Activated CD4-positive, alpha-beta T cell treated with anti-CD3 and anti-CD28 coated beads for 24 hours (primary cell): ENCODE data around the gene VPS4A.
"Not testable (repeated sequence)": the region's sequence is repeated elsewhere in the genome, so short reads cannot be mapped to it uniquely, and the experiment has no call there.

Experiments used
- DNase-seq, 2 donors: peaks; one replicate each; pipeline ENCODE4 v3.0.0-alpha.2; 2020; ENCODE audit warnings: low read depth in 2 of 2

The VPS4A gene

DNA sequence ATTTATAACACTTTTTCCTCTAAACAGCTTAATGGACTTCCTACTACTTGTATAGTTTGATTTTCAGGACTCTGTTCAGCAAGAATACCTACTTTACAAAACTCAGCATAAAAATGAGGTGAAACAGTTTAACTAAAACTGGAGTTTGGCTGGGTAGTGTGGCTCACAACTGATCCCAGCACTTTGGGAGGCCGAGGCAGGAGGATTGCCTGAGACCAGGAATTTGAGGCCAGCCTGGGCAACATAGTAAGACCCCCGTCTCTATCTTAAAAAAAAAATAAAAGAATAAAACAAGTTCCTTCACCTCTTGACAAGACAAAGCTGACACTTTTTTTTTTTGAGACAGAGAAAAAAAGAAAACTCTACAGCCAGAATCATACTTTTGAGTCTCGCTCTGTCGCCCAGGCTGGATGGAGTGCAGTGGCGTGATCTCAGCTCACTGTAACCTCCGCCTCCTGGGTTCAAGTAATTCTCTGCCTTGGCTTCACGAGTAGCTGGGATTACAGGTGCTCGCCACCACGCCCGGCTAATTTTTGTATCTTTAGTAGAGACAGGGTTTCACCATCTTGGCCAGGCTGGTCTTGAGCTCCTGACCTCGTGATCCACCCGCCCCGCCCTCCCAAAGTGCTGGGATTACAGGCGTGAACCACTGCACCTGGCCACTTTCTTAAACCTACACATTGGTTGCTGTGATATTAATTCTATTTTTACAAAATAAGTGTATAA lies 16.6 kb downstream of the VPS4A start:
- no peak for DNase-seq

DNA sequence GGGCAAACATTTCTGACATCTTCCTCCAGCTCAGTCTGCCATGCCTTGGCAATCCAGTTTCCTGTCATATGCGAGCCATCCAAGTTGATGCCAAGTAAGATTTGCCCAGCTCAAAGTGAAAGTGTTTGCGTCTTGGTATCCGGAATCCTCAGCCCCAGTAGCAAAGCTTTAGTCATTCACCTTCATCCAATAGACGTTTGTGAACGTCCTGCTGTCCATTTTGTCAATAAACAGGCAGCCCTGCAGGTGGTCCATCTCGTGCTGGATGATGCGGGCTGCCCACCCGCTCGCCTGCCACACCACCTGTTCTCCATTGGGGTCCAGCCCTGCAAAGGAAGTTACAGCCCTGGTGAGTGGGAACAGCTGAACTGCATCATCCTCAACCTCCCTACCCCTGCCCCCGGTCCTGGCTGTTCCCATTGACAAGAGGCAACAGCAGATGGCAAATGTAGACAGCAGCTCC lies 17.7 kb downstream of the VPS4A start:
- DNase-seq: no peak

DNA sequence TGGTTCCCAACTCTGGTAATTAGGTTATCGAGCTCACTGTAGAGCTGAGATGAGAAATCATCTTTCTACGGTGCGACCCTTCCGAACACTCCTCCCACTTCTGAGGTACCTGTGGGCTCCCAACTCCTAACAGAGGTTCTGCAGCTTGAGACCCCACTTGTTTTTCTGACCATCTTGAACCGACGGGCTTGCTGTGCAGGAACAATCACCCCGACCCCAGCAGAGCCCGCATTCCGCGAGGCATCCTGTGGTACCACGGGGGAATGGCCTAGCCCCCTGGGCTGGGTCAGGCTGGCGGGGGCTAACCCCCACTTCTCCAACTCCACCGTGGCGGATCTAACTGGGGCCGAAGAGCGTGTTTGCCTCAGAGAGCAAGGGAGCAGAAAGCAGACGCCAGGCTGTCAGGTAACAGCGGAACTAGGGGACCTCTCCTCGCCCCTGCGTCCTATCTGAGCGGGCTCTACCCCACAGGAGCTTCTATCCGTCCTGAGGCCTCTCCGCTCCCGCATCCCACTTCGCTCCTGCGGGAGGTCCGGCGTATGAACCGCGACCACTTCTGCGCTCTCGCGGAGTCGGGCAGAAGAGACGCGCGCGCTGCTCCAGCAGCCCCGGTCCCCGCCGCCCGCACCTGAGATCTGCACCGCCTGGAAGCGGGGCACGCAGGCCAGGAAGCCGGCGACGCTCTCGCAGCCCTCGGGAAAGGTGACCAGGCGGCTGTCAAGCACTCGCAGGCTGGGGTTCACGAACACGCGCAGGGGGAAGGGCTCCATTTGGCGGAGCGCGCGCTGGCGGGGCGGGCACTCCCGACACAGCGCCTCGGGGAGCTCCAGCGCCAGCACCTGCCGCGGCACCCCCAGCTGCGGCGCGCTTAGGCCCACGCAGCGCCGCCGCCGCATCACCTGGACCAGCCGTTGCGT lies 18.5 kb downstream of the VPS4A start:
- no peak for DNase-seq

DNA sequence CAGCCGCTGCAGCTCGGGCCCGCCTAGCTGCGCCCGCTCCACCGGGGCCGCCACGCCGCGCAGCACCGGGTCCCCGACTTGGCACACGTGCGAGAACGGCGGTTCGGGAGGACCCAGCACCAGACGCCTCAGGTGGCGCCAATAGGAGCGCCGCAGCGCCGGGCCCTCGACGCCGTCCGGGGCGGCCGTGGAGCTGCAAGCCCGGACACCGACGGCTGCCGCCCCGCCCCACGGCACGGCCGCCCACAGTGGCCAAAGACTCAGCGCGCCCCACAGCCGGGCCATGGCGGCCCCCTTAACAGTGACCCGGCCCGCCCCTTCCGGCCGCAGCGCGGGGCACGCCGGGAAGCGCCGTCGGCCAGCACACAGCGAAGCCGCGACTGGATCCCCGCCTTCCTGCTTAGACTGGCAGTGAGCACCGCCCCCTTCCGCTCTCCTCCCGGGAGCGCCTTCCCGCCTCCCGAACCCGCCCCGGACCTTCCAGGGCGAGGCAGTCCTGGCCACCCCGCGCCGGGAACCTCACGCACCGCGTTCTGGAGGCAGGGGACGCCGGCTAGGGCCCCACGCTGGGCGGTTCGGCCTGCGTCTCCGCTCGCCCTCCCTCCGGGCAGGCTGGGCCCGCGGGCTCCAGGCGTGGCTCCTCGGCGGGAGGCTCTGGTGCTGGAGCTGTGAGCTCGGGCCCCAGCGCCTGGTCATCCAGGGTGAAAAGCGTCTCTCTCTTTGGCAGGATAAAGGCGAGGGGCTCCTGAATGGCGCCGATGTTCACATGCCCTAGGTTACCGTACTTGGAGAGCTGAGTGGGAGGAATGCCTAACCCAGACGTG lies 19.3 kb downstream of the VPS4A start, which contains the start of gene PDF:
TSS of gene PDF (minus strand) at position 303 of the 824 bp plus-strand sequence. CDS start at position 285, 18 bp downstream.
- peak; percentile 69 to 83 for DNase-seq

DNA sequence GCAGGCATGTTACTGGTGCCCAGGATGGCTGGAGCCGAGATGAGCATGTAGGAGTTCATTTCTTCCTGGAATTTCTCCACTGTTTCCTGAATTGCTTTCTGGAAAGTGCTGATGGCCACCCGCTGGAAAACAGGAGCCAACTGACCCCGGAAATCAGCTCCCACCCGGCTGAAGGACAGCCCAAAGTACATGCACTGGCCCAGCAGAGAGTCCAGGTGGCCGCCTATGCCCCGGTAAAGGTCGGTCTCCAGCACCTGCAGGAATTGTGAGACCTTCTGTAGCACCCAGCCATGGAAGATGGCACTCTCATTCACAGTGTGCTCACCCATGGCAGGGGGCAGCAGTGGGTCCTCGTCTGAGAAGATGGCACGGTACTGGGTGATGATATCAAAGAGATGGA lies 23.5 kb downstream of the VPS4A start:
- no peak for DNase-seq

DNA sequence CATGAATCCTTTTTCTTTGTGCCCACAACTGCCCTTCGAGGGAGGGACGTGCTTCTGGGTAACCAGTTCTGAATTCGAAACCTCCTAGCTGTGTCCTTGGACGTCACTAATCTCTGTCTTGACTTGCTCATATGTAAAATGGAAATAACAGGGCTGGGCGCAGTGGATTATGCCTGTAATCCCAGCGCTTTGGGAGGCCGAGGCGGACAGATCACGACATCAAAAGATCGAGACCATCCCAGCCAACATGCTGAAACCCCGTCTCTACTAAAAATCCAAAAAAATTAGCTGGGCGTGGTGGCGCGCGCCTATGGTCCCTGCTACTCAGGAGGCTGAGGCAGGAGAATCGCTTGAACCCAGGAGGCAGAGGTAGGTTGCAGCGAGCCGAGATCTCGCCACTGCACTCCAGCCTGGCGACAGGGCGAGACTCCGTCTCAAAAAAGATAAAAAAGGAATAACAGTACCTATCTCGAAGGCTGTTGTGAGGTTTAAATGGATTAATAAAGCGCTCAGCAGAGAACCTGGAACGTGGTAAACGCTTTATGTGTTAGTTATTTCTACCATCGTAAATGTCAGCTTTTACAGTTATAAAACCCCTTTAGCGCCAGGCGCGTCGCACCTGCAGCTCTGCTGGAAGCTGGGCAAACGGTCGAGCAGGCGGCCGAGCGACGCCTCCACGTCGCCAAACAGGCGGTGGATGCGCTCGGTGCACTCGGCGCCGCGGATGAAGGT lies 27.6 kb downstream of the VPS4A start:
- DNase-seq: peak in 1 of 2 donors; percentile 27

DNA sequence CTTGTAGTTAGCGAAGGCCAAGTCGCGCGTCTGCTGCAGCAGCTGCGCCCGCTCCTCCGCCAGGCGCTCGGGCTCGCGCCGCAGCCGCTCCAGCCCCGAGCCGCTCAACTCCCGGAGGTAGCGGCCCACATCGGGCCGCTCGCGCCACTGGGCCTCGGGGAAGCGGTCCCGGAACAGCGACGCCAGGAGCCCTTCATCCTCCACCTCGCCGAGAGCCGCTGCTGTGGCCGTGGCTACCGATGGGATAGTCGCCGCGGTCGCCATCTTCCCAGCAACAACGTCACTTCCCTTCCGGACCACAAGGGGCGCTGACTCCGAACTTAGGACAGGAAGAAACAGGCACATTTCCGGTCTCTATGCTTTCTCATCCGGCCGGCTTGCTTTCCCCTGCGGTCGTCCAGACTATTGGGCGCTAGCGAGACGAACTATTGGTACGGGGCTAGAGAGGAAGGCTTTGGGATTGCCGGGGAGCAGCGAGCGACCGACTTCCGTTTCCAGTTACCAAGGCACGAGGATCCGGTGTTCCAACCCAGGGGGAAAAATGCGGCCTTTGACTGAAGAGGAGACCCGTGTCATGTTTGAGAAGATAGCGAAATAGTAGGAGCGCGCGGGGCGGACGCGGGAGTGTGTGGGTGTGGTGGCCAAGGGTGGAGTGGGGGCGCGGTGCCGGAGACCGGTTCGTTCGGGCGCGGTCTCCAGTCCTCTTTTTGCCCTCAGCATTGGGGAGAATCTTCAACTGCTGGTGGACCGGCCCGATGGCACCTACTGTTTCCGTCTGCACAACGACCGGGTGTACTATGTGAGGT lies 28.3 kb downstream of the VPS4A start, which contains the start of the genes COG8 and NIP7:
TSS of gene COG8 (minus strand) at position 276 of the 806 bp plus-strand sequence. CDS start at position 264, 12 bp downstream.
TSS of gene NIP7 (plus strand) at position 484 of the 806 bp plus-strand sequence. CDS start at position 542, 58 bp downstream.
- peak; percentile 86 to 89 for DNase-seq

DNA sequence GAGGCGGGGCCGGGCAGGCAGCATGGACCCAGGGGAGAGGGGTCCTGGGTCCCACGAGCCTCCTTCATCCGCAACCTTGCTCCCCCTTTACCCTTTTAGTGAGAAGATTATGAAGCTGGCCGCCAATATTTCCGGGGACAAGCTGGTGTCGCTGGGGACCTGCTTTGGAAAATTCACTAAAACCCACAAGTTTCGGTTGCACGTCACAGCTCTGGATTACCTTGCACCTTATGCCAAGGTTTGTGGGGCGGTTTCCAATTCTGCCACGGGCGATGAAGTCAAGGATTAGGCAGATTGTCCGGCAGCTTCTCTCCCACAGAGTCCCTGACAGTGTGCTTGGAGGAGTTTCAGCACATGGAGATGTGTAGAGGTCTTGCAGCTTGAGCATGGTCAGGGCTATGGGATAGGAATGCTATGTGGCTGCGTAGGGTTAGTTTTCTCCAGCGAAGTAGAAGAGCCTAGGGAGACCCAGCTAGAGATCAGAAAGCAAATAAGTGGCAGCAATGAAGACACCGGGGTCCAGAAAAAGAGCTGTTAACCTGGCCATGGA lies 29.0 kb downstream of the VPS4A start:
- DNase-seq: peak in 1 of 2 donors; percentile 25

DNA sequence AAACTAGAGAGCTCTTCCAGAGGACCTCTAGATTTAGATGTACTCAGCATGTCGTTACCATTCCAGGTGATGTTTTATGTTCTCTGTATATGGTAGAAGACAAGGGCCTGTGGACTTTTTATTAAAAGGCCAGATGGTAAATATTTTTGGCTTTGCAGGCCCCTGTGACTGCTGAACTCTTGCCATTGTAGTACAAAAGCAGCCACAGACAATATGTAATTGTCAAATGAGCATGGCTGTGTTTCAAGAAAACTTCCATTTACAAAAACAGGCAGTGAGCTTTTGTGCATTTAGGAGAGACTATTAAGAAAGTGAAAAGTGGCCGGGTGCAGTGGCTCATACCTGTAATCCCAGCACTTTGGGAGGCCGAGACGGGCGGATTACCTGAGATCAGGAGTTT lies 33.0 kb downstream of the VPS4A start:
- DNase-seq: no peak

DNA sequence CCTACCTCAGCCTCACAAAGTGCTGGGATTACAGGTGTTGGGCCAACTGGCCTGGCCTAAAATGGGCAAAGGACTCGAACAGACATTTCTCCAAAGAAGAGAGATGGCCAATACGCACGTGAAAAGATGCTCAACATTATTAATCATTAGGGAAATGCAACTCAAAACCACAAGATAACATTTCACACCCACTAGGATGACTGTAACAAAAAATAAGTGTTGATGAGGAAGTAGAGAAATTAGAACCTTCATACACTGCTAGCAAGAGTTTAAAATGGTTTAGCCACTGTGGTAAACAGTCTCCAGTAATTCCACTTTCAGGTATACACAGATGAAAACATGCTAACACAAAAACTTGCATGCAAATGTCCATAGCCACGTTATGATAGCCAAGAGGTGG lies 34.8 kb downstream of the VPS4A start:
- DNase-seq: no peak

DNA sequence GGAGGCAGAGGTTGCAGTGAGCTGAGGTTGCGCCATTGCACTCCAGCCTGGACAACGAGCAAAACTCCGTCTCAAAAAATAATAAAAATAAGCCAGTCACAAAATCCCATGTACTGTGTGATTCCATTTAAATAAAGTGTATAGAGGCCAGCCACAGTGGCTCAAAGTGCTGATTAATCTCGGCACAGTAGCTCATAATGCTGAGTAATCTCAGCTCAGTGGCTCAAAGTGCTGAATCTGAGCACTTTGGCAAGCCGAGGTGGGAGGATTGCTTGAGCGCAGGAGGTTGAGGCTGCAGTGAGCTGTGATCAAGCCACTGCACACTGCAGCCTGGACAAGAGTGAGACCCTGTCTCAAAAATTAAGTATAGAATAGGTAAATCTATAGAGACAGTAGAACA lies 35.5 kb downstream of the VPS4A start:
- DNase-seq: no peak

DNA sequence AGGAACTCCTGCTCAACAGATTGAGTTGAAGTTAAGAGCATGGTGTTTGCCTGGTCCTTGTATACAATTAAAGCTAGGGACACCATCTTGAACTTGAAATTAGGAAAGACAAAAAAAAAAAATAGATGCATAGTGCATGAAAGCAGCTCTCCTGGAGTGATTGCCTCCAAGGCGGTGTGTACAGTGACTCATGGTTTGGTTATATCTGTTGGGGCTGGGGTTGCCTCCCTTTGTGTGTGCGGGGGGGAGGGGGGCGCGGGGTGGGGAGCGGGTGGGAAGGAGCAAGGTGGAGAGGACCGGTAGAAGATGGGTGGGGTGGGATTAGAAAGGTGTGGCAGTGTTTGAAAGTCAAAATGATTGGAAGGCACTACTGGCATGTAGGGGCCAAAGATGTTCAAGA lies 37.1 kb downstream of the VPS4A start:
- DNase-seq: no peak

DNA sequence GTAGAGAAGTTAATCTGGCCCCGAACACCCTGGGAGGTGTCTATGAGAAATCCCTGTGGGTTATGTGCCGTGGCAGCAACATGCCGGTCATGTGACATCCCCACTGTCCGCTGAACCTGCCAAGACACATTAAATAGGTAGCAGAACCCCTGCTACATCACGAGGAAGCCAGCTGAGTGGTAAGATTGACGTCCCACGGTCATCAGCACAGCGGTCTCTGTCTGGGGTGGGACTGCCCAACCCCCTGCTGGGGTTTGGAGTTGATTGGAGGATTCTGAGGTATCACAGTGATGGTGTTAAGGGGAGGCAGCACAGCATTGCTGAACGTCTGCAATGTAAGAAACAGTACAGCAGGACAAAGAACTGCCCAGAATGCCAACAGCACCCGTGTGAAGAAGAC lies 38.4 kb downstream of the VPS4A start:
- no peak for DNase-seq

DNA sequence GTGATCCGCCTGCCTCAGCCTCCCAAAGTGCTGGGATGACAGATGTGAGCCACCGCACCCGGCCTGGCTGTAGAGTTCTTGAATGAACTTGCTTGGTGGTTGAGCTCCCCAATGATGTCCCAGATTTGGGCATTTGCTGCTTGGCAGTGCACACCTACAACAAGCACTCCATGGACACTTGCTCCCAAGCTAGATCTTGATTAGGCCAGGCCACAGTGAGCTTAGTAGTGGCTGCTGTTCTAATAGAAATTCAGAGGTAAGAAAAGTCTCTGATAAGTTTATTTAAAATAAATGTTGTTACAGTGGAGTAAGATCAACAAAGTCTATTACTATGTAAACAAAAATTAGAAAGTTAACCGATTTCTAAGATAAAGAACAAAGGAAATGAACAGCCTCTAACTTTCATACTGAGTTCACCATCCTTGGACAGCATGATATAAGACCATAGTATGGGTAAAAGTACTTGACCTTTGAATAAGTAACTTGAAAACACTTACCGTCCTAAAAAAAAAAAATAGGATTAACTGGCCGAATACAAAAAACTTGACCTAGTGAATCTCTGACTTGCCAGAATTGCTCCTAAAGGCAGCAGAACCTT lies 39.5 kb downstream of the VPS4A start:
- no peak for DNase-seq

DNA sequence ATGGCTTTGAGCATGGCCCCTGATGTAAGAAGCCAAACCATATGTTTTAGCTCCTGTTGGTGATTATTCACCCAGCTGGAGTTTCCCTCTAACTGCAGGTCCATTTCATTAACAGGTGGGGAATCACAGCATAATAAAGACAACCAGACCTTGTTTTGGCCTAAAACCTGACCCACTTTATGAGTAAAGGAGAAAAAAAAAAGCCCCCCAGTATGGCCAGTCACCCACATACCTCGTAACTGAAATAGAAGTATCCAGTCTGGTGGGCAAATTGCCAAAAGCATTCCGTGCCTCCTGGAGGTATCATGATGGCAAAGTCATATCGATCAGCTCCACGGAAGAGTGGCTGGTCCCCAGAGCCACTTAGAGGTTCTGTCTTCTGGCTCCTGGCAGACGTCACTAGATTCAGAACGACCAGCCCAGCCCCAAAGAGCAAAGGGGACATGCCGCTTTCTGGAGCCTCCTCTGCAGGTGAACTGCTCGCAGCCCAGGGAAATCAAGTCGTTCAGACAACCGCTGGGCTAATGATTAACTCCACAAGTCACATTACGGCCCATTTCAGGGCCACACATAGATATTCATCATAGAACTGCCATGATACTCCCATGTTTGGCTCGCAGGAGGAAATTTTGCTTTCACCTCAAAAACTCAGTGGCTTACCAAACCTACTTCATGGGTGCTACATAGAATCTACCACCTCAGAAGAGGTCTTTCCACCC lies 40.3 kb downstream of the VPS4A start, which contains the start of gene TMED6:
TSS of gene TMED6 (minus strand) at position 478 of the 719 bp plus-strand sequence. CDS start at position 445, 33 bp downstream.
- no peak for DNase-seq

DNA sequence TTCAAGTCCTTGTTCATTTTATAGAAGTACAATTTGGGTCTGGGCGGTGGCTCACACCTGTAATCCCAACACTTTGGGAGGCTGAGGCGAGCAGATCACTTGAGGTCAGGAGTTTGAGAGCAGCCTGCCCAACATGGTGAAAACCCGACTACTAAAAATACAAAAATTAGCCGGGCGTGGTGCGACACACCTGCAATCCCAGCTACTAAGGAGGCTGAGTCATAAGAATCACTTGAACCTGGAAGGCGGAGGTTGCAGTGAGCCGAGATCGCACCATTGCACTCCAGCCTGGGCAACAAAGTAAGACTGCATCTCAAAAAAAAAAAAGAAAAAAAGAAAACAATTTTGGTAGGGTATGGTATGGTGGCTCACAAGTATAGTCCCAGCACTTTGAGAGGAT lies 48.9 kb downstream of the VPS4A start:
- DNase-seq: not testable (repeated sequence)

DNA sequence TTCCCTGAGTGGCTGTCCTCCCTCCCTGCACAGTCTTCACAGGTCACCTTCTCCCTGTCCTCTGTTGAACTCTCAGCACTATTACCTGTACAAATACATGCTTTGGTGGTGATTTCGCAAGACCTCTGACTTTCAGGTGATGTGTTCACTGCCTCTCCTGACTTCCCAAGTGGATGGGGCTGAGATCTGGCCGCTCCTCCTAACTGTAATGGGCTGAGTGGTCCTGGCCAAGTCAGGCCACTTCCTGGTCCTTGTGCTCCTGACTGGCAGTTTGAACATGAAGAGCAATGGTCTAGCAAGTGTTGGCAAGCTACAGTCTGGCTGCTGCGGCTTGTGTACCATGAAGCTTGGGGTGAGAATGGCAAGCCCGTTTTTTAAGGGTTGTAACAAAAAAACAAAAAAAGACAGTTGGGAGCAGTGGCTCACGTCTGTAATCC lies 52.1 kb downstream of the VPS4A start:
- DNase-seq: no peak

DNA sequence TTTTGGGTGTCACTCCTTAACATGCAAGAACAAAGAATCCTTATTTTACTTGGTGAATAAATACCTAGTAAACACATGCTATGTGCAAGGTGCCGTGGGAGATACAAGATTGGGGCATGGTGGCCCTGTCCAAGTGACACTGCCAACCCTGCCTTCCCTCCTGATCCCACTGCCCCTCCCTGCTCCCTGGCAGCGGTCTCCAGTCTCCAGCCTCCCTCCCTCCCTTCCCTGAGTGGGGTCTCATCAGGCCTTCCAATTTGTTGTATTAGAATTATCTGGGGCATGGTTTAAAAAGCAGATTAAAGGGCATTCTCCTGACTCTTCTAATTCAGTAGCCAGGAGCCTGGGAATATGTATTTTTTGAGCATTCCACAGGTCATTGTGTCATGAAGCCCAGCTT lies 52.9 kb downstream of the VPS4A start:
- no peak for DNase-seq
